ENCODE measurements around the gene BANF2. TPM values are rescaled to one million over a fixed set of nuclear protein-coding genes. Genes with fewer than 3 reads are reported as not detected.
"Not testable (repeated sequence)": the region's sequence is repeated elsewhere in the genome, so short reads cannot be mapped to it uniquely, and the experiment has no call there.

Gene BANF2
- total RNA-seq, 1 experiment from 2014 or later = not detected

DNA sequence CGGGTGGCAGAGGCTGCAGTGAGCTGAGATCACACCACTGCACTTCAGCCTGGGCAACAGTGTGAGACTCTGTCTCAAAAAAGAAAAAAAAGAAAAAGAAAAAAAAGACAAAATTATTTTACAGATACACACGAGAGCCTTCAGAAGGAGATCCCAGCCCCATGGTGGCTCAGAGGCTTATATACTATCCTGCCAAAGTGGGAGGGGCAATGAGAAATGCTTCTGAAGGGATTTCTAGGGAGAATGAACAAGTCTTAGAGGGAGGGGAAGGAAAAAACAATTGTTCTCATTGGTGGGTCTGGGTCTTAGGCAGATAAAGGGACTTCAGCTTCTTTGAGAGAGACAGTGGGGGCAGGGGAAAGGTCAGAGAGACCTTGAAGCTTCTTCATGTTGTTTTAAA lies 76.8 kb downstream of the BANF2 start:
- no peaks in the 10 kb centered on the region for H3K9me3 Mint-ChIP-seq (ENCODE audit: low read depth, unreplicated experiment)
- CTCF ChIA-PET = no interaction called here
- no peak overlapping the region for H3K4me3 Mint-ChIP-seq (ENCODE audit: low read depth, unreplicated experiment)
- BruUV-seq (replicated peaks) = no TSS peak
- intact Hi-C loops (cut with micrococcal nuclease; ENCODE audit: unreplicated experiment) = no loop called here
- DNase-seq = no peak
- H3K27me3 Mint-ChIP-seq (ENCODE audit: unreplicated experiment) = peaks cover 10% of the 10 kb centered on the region
- H3K27ac Mint-ChIP-seq (ENCODE audit: unreplicated experiment) = no peak overlapping the region
- H3K4me1 Mint-ChIP-seq (ENCODE audit: low read depth, unreplicated experiment) = no peaks in the 10 kb centered on the region
- TF ChIP-seq, protein P1, sequence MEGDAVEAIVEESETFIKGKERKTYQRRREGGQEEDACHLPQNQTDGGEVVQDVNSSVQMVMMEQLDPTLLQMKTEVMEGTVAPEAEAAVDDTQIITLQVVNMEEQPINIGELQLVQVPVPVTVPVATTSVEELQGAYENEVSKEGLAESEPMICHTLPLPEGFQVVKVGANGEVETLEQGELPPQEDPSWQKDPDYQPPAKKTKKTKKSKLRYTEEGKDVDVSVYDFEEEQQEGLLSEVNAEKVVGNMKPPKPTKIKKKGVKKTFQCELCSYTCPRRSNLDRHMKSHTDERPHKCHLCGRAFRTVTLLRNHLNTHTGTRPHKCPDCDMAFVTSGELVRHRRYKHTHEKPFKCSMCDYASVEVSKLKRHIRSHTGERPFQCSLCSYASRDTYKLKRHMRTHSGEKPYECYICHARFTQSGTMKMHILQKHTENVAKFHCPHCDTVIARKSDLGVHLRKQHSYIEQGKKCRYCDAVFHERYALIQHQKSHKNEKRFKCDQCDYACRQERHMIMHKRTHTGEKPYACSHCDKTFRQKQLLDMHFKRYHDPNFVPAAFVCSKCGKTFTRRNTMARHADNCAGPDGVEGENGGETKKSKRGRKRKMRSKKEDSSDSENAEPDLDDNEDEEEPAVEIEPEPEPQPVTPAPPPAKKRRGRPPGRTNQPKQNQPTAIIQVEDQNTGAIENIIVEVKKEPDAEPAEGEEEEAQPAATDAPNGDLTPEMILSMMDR (IDR thresholded peaks at IDR 0.05; ENCODE audit: unreplicated experiment) = no peak
- H3K36me3 Mint-ChIP-seq (ENCODE audit: insufficient read depth, unreplicated experiment) = no peaks in the 10 kb centered on the region

DNA sequence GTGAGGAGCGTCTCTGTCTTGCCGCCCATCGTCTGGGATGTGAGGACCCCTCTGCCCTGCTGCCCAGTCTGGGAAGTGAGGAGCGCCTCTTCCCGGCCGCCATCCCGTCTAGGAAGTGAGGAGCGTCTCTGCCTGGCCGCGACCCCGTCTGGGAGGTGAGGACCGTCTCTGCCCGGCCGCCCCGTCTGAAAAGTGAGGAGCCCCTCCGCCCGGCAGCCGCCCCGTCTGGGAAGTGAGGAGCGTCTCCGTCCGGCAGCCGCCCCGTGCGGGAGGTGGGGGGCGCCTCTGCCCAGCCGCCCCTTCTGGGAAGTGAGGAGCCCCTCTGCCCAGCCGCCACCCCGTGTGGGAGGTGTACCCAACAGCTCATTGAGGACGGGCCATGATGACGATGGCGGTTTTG lies 79.2 kb downstream of the BANF2 start:
- H3K9me3 Mint-ChIP-seq (ENCODE audit: low read depth, unreplicated experiment); DNase-seq; H3K27me3 Mint-ChIP-seq (ENCODE audit: unreplicated experiment); H3K4me3 Mint-ChIP-seq (ENCODE audit: low read depth, unreplicated experiment); H3K4me1 Mint-ChIP-seq (ENCODE audit: low read depth, unreplicated experiment); BruUV-seq (replicated peaks); H3K36me3 Mint-ChIP-seq (ENCODE audit: insufficient read depth, unreplicated experiment); intact Hi-C loops (cut with micrococcal nuclease; ENCODE audit: unreplicated experiment); H3K27ac Mint-ChIP-seq (ENCODE audit: unreplicated experiment); CTCF ChIA-PET: not testable (repeated sequence)

DNA sequence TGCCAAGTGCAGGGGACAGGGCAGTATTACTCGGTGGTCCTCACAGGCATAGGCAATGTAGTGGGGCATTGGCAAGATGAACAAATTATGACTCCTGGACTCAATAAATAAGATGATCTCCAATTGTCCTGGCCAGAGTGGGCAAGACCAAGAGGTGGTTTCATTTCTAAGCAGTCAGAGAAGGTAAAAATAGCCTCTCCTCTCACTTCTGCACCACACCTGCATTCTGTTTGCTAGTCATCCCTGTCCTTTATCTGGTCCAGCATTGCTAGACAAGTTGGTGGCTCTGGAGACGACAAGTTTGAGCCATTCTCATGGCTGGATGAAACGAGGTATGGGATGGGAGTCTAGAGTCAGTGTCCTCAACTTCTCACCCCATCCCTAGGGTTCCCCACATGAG lies 83.0 kb downstream of the BANF2 start:
- intact Hi-C loops (cut with micrococcal nuclease; ENCODE audit: unreplicated experiment) = no loop called here
- Mint-ChIP-seq H3K36me3 (ENCODE audit: insufficient read depth, unreplicated experiment) (no peaks in the 10 kb centered on the region), H3K27me3 (ENCODE audit: unreplicated experiment) (no peaks in the 10 kb centered on the region), H3K9me3 (ENCODE audit: low read depth, unreplicated experiment) (no peaks in the 10 kb centered on the region), H3K4me1 (ENCODE audit: low read depth, unreplicated experiment) (no peaks in the 10 kb centered on the region), H3K27ac (ENCODE audit: unreplicated experiment) (no peak overlapping the region), H3K4me3 (ENCODE audit: low read depth, unreplicated experiment) (no peak overlapping the region)
- no TSS peak for BruUV-seq (replicated peaks)
- CTCF ChIA-PET = no interaction called here
- no peak for DNase-seq
- TF ChIP-seq, protein P1 (IDR thresholded peaks at IDR 0.05; ENCODE audit: unreplicated experiment) = no peak

DNA sequence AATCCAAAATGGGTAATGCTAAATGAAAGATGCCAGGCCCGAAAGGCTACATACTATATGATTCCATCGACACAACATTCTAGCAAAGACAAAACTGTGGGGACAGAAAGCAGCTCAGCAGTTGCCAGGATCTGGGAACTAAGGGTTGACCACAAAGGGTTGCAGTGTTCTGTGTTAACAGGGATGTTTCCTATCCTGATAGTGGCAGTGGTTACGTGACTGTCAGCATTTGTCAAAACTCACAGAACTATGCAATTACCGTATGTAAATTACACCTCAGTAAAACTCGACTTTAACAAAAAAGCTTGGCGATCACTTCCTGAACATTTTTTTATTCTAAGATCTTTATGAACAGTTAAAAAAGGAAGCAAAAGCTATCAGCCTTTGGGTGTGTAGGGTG lies 83.9 kb downstream of the BANF2 start:
- TF ChIP-seq, protein P1 (IDR thresholded peaks at IDR 0.05; ENCODE audit: unreplicated experiment) = no peak
- H3K27ac Mint-ChIP-seq (ENCODE audit: unreplicated experiment) = no peak overlapping the region
- CTCF ChIA-PET = interaction anchor here (0.6 kb wide), 1 partner anchor 23 kb away, joined by 3 read pairs; no protein-coding TSS in a partner anchor
- H3K27me3 Mint-ChIP-seq (ENCODE audit: unreplicated experiment) = no peaks in the 10 kb centered on the region
- no peak overlapping the region for H3K4me3 Mint-ChIP-seq (ENCODE audit: low read depth, unreplicated experiment)
- intact Hi-C loops (cut with micrococcal nuclease; ENCODE audit: unreplicated experiment) = no loop called here
- no peaks in the 10 kb centered on the region for H3K36me3 Mint-ChIP-seq (ENCODE audit: insufficient read depth, unreplicated experiment)
- no peaks in the 10 kb centered on the region for H3K4me1 Mint-ChIP-seq (ENCODE audit: low read depth, unreplicated experiment)
- no peaks in the 10 kb centered on the region for H3K9me3 Mint-ChIP-seq (ENCODE audit: low read depth, unreplicated experiment)
- no TSS peak for BruUV-seq (replicated peaks)
- DNase-seq = no peak

DNA sequence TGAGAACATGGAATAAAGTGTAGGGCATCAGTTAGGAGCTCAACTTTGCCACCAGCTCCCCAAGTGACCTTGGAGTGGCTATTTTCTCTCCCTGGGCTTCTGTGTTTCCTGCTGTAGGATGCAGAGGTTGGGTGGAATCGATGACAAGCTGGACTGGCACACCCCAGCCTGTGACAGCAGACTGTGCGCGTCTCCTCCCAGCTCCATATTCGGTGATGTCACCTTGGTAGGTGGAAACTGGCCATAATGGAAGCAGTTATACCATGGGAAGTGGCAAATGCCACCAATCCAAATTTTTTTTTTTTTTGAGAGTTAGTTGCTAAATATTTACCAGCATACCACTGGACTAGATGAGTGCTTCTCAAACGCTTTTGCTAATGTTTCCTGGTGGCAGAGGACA lies 85.2 kb downstream of the BANF2 start:
- Mint-ChIP-seq H3K27ac (ENCODE audit: unreplicated experiment) (no peak overlapping the region), H3K4me3 (ENCODE audit: low read depth, unreplicated experiment) (no peak overlapping the region), H3K36me3 (ENCODE audit: insufficient read depth, unreplicated experiment) (no peaks in the 10 kb centered on the region), H3K4me1 (ENCODE audit: low read depth, unreplicated experiment) (no peaks in the 10 kb centered on the region), H3K9me3 (ENCODE audit: low read depth, unreplicated experiment) (no peaks in the 10 kb centered on the region), H3K27me3 (ENCODE audit: unreplicated experiment) (no peaks in the 10 kb centered on the region)
- no TSS peak for BruUV-seq (replicated peaks)
- TF ChIP-seq, protein P1 (IDR thresholded peaks at IDR 0.05; ENCODE audit: unreplicated experiment) = no peak
- intact Hi-C loops (cut with micrococcal nuclease; ENCODE audit: unreplicated experiment) = no loop called here
- DNase-seq = no peak
- CTCF ChIA-PET = no interaction called here

Other genes starting within 250 kb of the BANF2 start
- gene BFSP1, start 168.6 kb upstream of the BANF2 start, total RNA-seq (2022) = 0.81 and 0.94 TPM in 2 replicates
- gene DSTN, start 129.9 kb upstream of the BANF2 start, total RNA-seq (2022) = 90.0 and 110 TPM in 2 replicates
- gene RRBP1, start 17.7 kb upstream of the BANF2 start, total RNA-seq (2022) = 45.3 and 56.8 TPM in 2 replicates

Data from Calu3 (cell line).